Measurements from ENCODE around the gene RTBDN.
A peak's percentile ranks its signal among the peaks of the same experiment; 100 is the strongest.

- no peak for TF ChIP-seq SP1 (IDR thresholded peaks at IDR 0.05)
- no peak for TF ChIP-seq HDGF (IDR thresholded peaks at IDR 0.05; ENCODE audit: borderline replicate concordance)
- TF ChIP-seq, protein P1, sequence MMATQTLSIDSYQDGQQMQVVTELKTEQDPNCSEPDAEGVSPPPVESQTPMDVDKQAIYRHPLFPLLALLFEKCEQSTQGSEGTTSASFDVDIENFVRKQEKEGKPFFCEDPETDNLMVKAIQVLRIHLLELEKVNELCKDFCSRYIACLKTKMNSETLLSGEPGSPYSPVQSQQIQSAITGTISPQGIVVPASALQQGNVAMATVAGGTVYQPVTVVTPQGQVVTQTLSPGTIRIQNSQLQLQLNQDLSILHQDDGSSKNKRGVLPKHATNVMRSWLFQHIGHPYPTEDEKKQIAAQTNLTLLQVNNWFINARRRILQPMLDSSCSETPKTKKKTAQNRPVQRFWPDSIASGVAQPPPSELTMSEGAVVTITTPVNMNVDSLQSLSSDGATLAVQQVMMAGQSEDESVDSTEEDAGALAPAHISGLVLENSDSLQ (IDR thresholded peaks at IDR 0.05), result no peak
- no peak for TF ChIP-seq ARNT (IDR thresholded peaks at IDR 0.05)
- TF ChIP-seq NFRKB (IDR thresholded peaks at IDR 0.05), result no peak
- TF ChIP-seq ZNF384 (IDR thresholded peaks at IDR 0.05), result peak; percentile 98
- no peak for TF ChIP-seq SUZ12 (IDR thresholded peaks at IDR 0.05)
- no peak for TF ChIP-seq FOXM1 (IDR thresholded peaks at IDR 0.05; ENCODE audit: borderline replicate concordance)
- TF ChIP-seq CTBP1 (IDR thresholded peaks at IDR 0.05; ENCODE audit: borderline replicate concordance), result no peak
- no peak for TF ChIP-seq TARDBP (IDR thresholded peaks at IDR 0.05)
- TF ChIP-seq BHLHE40 (IDR thresholded peaks at IDR 0.05; ENCODE audit: borderline replicate concordance), result no peak
- no peak for TF ChIP-seq FOXA1 (IDR thresholded peaks at IDR 0.05)
Observed at GRCh38 chr19:12793290-12794195, 40.8 kb downstream of the RTBDN start.
